Omental fat pad (tissue), 4 donors: Measurements from ENCODE around the gene SPACDR. TPM values are rescaled to one million over a fixed set of nuclear protein-coding genes. Genes with fewer than 3 reads are reported as not detected.

Experiments
- ATAC-seq: fragments of 150-250 bp; one replicate; pipeline ENCODE4 v1.9.1; 2016; ENCODE audit warnings: mild to moderate bottlenecking, moderate library complexity; ENCODE audit not compliant: low FRiP score
- DNase-seq: peaks from one replicate; pipeline ENCODE4 v3.0.0-alpha.2; 2019; ENCODE audit warnings: low spot score
- total RNA-seq, 4 donors: library from RNA; depleted of rRNA; stranded (reverse); fragments of >200 nt; gene quantifications; one replicate each; pipeline ENCODE4 v1.1.0, GENCODE V29; 2016
- TF ChIP-seq, protein P1 (sequence below), 3 donors: fragments of 450-650 bp; IDR thresholded peaks; one replicate each; pipeline ENCODE4 v1.5.1; 2016 to 2017; ENCODE audit warnings: antibody characterized with exemption in 3 of 3, mild to moderate bottlenecking in 3 of 3, moderate library complexity in 2 of 3

The SPACDR gene
- total RNA-seq, 4 donors from 2014 or later: 0.84 to 1.3 TPM; not detected in 2

- DNase-seq (no peak), ATAC-seq (no peak)
- TF ChIP-seq, protein P1, sequence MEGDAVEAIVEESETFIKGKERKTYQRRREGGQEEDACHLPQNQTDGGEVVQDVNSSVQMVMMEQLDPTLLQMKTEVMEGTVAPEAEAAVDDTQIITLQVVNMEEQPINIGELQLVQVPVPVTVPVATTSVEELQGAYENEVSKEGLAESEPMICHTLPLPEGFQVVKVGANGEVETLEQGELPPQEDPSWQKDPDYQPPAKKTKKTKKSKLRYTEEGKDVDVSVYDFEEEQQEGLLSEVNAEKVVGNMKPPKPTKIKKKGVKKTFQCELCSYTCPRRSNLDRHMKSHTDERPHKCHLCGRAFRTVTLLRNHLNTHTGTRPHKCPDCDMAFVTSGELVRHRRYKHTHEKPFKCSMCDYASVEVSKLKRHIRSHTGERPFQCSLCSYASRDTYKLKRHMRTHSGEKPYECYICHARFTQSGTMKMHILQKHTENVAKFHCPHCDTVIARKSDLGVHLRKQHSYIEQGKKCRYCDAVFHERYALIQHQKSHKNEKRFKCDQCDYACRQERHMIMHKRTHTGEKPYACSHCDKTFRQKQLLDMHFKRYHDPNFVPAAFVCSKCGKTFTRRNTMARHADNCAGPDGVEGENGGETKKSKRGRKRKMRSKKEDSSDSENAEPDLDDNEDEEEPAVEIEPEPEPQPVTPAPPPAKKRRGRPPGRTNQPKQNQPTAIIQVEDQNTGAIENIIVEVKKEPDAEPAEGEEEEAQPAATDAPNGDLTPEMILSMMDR (IDR thresholded peaks at IDR 0.05): no peak
Measured at GRCh38 chr7:100413346-100413745, 50.7 kb downstream of the SPACDR start.

DNA sequence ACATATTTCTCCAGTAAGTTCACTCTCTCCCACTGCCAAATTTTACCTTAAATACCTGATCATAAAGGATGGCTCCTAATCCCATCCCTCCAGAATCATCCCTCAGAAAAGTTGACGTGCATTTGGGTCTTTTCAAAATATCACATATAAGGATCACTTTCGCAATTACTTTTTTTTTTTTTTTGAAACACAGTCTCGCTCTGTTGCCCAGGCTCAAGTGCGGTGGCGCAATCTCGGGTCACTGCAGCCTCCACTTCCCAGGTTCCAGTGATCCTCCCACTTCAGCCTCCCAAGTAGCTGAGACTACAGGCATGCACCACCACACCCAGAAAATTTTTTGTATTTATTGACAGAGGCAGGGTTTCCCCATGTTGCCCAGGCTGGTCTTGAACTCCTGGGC, 53.0 kb downstream of the SPACDR start:
- ATAC-seq: no peak
- DNase-seq: no peak
- TF ChIP-seq, protein P1 (IDR thresholded peaks at IDR 0.05): no peak

DNA sequence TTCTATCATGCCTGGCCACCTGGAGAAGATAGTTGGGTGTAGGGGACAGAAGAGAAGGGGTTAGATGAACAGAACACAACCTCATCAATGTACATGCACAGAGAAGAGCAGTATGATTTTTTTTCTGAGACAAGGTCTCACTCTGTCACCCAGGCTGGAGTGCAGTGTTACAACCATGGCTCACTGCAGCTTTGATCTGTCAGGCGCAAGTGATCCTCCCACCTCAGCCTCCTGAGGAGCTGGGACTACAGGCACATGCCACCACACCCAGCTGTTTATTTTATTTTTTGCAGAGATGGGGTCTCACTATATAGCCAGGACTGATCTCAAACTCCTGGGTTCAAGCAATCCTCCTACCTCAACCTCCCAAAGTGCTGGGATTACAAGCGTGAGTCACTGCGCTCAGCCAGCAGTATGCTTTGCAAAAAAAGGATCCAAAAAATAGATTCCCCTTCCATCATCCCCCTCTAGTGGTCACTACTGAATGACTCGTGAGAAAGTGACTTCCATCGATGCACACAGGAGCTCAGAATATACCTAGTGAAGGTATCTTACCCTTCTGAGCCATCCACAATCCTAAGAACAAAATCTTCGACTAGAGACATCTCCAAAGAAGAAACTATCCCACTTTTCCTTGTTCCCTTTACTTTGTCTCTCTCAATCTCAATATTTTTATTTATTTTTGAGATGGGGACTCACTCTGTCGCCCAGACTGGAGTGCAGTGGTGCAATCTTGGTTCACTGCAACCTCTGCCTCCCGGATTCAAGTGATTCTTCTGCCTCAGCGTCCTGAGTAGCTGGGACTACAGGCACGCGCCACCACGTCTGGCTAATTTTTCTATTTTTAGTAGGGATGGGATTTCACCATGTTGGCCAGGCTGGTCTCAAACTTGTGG, 56.5 kb downstream of the SPACDR start:
- ATAC-seq: peak; percentile 51
- TF ChIP-seq, protein P1 (IDR thresholded peaks at IDR 0.05): no peak
- no peak for DNase-seq

GRCh38 chr7:100406767-100407166, 57.3 kb downstream of the SPACDR start:
- DNase-seq (no peak), ATAC-seq (no peak)
- TF ChIP-seq, protein P1 (IDR thresholded peaks at IDR 0.05): no peak

Other genes with a start within 250 kb of the SPACDR start
- gene PVRIG, start 244.3 kb downstream of the SPACDR start, total RNA-seq: 1 to 10 TPM in 2 of 4 donors, under 1 TPM in 1, not detected in 1; 0.74 to 2.2 (median 1.1) TPM
- not detected for gene SPDYE3, start 156.6 kb downstream of the SPACDR start, total RNA-seq
- gene PILRB, start 106.1 kb downstream of the SPACDR start, total RNA-seq: 10 to 100 TPM; 25.0 to 83.5 (median 36.9) TPM
- gene PILRA, start 90.8 kb downstream of the SPACDR start, total RNA-seq: 10 to 100 TPM in 2 of 4 donors, 1 to 10 TPM in 2; 8.6 to 36.9 (median 13.4) TPM
- gene ZCWPW1, start 35.6 kb downstream of the SPACDR start, total RNA-seq: 1 to 10 TPM; 2.8 to 5.8 (median 3.6) TPM
- 10 to 100 TPM; 23.6 to 49.5 (median 36.6) TPM for gene MEPCE, start 34.4 kb downstream of the SPACDR start, total RNA-seq
- 10 to 100 TPM in 3 of 4 donors, 1 to 10 TPM in 1; 6.1 to 22.2 (median 17.7) TPM for gene PPP1R35, start 27.8 kb downstream of the SPACDR start, total RNA-seq
- 10 to 100 TPM; 15.6 to 36.4 (median 21.4) TPM for gene TSC22D4, start 15.0 kb upstream of the SPACDR start, total RNA-seq
- 1 to 10 TPM in 3 of 4 donors, under 1 TPM in 1; 0.63 to 3.6 (median 2.1) TPM for gene NYAP1, start 19.7 kb upstream of the SPACDR start, total RNA-seq
- gene AGFG2, start 74.9 kb upstream of the SPACDR start, total RNA-seq: 10 to 100 TPM; 10.6 to 45.0 (median 21.3) TPM
- gene SAP25, start 109.6 kb upstream of the SPACDR start, total RNA-seq: 1 to 10 TPM in 3 of 4 donors, not detected in 1; 1.1 to 4.7 (median 1.7) TPM
- 100 to 1,000 TPM in 1 of 4 donors, 10 to 100 TPM in 3; 51.8 to 108 (median 55.7) TPM for gene LRCH4, start 121.9 kb upstream of the SPACDR start, total RNA-seq
- gene FBXO24, start 122.1 kb upstream of the SPACDR start, total RNA-seq: under 1 TPM in 1 of 4 donors, not detected in 3; 0.36 TPM
- gene PCOLCE, start 138.1 kb upstream of the SPACDR start, total RNA-seq: 10 to 100 TPM; 20.6 to 87.2 (median 40.5) TPM
- gene MOSPD3, start 148.3 kb upstream of the SPACDR start, total RNA-seq: 1 to 10 TPM; 5.4 to 8.9 (median 7.2) TPM
- gene TFR2, start 177.3 kb upstream of the SPACDR start, total RNA-seq: under 1 TPM in 1 of 4 donors, not detected in 3; 0.60 TPM
- gene ACTL6B, start 192.2 kb upstream of the SPACDR start, total RNA-seq: not detected
- 100 to 1,000 TPM; 145 to 245 (median 203) TPM for gene GNB2, start 209.5 kb upstream of the SPACDR start, total RNA-seq
- gene GIGYF1, start 230.0 kb upstream of the SPACDR start, total RNA-seq: 10 to 100 TPM; 17.7 to 44.0 (median 19.4) TPM
- gene POP7, start 241.9 kb upstream of the SPACDR start, total RNA-seq: 10 to 100 TPM; 17.5 to 39.9 (median 19.4) TPM